ENCODE measurements around the gene KCNH1.
"Not testable (repeated sequence)": the region's sequence is repeated elsewhere in the genome, so short reads cannot be mapped to it uniquely, and the experiment has no call there.

Gene KCNH1

GRCh38 chr1:211092955-211093354 is 41.0 kb downstream of the KCNH1 start:
- DNase-seq = no peak

DNA sequence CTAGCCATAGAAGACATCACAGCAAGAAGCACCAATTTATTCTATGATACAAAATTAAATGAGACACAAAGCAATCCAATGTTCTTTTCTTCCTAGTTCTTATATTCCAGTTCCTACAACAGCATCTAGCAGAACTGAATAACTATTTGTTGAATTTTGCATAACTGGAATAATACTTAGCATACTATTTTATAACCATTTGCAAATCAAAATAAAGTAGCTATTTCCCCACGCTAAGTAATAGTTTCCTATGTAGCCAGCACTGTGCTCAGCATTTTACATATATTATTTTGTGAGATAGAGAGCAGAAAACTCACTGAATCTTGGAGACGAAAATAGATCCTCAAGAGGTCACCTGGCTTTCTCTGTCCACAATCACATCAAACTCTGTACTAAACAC is 42.1 kb downstream of the KCNH1 start:
- no peak for DNase-seq

DNA sequence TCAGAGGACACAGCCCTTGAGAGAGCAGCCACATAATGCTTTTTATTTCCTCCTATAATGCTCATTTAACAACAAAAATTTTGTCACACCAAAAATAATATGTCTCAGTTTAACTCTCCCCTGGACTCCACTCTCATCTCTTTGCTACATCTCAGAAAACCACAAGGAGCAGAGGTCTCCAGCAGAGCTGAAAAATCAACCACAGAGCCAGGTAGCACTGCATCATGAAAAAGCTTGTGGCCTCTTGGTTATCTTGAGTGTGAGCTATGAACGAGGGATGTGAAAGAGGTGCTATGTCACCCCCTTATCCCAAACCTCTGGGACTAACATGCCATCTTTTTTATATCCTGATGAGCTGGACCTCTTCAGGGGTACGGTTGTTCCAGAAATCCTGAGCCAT is 44.4 kb downstream of the KCNH1 start:
- no peak for DNase-seq

GRCh38 chr1:211088156-211088555 is 45.8 kb downstream of the KCNH1 start:
- DNase-seq = no peak

DNA sequence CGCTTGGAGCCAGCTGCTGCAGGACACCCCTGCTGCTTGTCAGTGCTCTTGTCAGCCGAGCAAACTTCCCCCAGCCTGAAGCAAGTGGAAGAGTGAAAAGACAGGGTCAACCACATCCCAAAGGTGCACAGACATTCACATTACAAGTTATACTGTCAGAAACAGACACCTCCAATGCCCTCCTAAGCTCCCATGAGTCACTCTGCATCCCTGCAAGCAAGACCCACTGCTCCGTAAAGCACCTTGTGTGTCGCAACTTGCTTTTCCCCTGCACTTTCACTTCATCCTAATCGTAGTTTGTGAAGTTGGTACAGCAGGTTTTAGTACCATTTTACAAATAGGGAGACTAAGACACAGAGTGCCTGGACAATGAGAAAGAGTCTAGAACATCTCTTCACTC is 51.1 kb downstream of the KCNH1 start:
- no peak for DNase-seq

GRCh38 chr1:211081447-211081846 is 52.5 kb downstream of the KCNH1 start:
- DNase-seq = not testable (repeated sequence)

DNA sequence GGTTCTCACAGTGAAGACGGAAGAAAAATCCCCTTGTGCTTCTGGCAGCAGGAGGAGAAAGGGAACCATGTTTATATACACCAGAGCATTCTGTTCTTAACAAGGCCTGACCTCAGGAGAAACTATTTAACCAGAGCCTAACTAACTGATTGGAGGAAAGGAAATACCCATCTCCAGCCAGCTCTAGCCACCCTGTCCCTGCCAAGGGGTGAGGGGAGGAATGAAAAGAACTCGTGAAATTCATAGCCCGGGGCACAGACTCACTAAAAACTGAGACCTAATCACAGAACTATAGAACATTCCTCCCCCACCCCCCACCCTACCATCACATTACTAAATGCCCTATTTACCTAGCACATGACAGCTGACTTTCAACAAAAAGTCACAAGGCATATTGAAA is 65.0 kb downstream of the KCNH1 start:
- DNase-seq = no peak

- DNase-seq = no peak
Observed at GRCh38 chr1:211066781-211067384, 67.1 kb downstream of the KCNH1 start.

- not testable (repeated sequence) for DNase-seq
Observed at GRCh38 chr1:211041838-211042237, 92.1 kb downstream of the KCNH1 start.

- no peak for DNase-seq
Observed at GRCh38 chr1:211037095-211037494, 96.9 kb downstream of the KCNH1 start.

DNA sequence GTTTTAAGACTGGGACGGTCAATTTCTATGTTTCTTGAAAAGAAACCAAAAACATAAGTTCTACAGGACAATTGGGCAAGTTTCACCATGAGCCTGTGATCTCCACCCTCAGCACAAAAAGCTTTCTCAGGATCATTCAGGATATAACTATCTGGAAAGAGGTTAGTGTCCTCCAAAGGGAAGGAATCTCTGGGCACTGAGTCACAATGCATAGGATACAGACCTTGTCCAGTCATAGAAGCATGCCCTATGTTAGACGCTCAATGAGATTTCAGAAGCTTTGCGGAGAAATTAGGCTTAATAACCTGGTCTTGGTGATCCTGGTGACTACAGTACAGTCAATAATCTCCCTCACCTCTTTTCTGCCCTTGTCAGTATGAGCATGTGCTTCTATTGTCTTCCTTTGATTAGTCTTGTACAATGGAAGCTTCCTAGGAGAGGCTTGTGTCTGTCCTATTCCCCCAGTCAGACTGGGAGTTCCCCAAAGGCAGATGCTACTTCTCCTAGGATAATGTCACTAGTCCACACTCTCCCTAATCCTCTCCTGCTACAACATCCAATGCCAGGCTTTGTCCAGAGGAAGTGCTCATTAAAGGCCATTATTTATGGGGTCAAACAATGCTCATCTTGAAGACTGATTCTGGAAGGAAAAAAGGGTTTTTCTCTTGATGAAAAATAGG is 97.4 kb downstream of the KCNH1 start:
- DNase-seq = no peak

DNA sequence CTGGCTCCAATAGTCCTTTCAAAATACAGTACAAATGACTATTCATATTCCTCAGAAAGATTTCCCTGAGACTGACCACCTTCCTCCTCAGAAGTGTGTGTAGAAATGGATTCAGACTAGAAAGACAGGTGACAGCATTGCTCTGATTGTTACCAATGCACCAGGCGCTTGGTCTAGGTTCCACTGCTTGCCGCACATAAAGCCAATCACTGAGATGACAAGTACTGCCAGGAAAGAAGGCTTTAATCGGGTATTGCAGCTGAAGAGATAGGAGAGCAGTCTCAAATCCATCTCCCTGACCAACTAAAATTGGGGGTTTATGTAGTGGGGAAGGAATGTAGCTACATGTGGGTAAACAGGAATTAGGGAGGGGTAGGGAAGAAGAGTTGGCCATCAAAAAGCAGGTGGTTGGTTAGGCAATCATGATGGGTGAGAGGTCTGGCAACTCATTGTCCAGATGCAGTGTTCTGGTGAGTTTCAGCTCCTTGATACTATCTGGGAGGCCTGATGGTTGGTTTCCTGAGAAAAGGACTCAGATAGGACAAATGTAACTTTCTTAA is 98.0 kb downstream of the KCNH1 start:
- no peak for DNase-seq

GRCh38 chr1:211033921-211034525 is 99.9 kb downstream of the KCNH1 start:
- no peak for DNase-seq

DNA sequence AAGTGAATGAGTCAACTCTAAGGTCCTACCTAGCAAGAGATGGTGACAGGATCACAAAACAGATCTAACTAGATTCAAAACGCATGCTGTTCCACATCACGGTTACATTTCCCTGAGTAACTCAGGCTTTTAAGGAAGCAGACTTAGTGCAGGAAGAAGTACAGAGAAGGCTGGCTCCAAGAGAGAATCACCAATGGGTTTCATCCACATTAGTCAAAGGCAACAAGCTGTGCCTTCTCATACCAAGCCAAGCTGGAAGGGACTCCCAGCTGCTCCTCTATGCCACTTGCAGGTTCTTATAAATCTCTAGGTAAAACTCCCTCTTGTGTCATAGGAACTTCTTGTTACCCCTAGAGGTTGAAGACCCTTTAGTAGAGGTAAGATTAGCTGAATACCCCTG is 109.0 kb downstream of the KCNH1 start:
- no peak for DNase-seq

DNA sequence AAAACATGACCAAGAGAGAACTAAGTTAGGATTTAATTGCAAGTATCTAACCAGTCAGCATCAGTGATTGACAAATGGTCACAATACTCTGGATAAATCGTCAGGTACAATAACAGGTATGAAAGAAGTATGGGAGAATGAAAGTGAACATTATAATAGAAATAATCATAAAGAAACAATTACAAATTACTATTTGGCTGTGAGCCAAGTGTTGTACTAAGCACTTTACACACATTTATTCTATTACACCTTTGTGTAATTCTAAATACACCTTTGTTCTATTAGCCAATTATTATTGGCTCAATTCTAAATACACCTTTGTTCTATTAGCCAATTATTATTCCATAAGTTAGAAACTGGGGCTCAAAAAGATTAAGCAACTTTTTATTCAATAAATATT is 114.7 kb downstream of the KCNH1 start:
- DNase-seq = no peak

DNA sequence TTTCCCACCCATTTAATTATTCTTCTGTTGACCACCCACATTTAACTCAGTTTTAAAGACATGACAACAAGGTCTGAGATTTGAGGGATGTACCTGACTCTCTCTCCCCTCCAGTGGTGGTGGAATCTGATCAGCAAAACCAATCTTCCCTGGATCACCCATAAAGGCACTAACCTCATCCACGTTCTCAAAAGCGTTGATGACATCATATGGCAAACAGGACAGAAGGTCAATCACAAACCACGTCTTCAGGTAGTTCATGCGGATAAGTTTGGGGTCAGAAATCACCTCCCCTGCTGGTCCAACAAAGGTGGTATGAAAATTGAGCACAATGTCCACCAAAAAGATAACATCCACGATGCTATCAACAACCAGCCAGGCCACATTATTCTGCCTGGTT is 115.3 kb downstream of the KCNH1 start:
- no peak for DNase-seq

DNA sequence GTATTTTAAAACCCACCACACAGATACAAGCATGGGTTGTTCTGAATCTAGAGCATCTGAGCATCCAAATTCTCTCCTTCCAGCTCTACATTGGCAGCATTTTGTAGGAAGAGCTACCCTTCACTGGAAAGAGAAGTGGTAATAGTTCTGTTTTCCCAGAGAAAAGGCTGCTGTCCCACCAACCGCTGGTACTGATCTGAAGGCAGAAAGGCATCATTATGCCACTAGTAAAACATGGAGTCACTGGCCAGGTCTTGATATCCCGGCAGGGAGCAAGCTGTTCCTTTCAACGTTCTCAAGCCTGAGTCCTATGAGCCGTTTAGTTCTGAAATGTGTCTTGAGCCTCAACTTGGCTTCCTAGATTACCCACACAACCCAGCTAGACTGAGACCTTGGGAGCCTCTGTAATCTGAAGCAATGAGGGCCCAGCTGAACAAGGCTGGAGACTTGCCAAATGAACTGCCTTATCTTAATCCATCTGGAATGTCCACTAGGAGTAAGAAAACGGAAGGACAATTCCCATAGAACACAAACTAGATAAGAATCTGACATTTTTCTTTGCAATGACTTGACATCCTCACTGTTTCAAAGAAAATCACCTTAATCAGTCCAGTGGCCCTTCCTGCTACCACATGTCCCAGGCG is 116.8 kb downstream of the KCNH1 start:
- no peak for DNase-seq

DNA sequence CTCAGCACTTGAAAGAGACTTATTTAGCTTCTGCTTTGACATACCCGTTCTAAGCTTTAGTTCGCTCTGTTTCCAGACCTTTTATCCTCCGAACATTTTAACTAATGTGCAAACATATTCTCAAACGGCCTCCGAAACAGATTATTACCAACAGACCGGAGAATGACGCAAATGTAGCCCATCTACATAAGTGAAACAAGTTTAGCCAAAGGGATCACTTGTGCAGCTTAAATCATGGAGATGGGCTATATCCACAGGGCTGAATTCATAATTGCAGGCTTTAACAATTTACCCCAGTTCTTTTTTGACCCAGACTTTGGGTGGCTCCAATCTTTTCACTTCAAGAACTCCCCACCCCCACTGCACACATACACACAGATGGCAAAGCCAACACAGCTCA is 119.7 kb downstream of the KCNH1 start:
- no peak for DNase-seq

DNA sequence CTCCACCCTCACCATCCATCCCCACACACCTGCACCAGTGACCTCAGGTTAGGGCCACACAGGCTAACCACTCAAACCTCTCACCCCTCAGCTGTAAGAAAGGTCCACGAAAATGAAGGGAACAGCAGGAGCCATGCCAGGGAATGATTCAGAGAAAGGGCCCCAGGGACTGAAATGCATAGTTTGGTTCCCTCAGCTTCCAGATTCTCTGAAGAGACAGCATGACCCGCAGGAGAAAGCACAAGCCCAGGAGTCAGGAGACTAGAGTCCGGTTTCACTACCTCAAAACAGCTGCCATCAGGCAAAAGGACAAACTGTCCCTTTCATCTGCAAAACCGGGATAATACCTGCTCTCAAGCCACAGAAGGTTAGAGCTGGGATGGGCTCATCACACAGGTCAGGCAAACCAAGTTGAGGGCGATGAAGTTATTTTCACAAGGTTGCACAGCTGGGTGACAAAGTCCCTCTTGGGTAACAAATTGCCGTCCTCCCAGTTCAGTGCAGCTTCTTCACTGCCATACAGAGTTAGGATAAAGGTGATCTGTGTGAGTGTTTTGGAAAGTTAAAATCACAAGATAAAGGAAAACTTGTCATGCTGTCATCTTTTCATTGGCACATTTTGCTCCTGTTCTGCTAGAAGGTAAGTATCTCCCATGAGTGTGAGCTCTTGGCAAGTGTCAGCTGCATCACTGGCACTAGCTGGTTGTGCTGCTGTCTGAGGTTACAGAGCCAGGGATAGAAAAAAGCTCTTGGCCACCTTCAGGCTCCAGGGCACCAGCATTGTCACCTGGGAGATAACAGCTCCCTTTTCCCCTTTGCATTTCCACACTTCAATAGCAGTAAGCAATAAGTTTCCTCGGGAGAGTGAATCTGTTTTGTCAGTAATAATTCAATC is 120.4 kb downstream of the KCNH1 start:
- DNase-seq = no peak

- not testable (repeated sequence) for DNase-seq
Observed at GRCh38 chr1:211011128-211011527, 122.8 kb downstream of the KCNH1 start.

GRCh38 chr1:211009944-211010343 is 124.0 kb downstream of the KCNH1 start:
- no peak for DNase-seq

DNA sequence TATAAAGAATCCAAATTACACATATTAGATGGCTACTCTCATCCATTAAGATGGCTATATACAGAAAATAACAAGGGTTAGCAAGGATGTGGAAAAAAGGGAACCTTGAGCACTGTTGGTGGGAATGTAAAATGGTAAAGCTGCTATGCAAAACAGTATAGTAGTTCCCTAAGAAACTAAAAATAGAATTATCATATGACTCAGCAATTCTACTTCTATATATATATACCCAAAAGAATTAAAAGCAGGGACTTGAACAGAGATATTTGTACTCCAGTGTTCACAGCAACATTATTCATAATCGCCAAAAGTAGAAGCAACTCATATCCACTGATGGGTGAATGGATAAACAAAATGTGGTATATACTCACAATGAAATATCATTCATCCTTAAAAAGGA is 126.1 kb downstream of the KCNH1 start:
- DNase-seq = no peak

- DNase-seq = not testable (repeated sequence)
Observed at GRCh38 chr1:210995931-210996330, 138.0 kb downstream of the KCNH1 start.
